Activated naive CD8-positive, alpha-beta T cell treated with anti-CD3 and anti-CD28 coated beads, Interleukin-2, amount 10 ng/mL, durations not matched to agents 7 days and 5 days (primary cell): ENCODE results near the gene ZFYVE28. TPM values are rescaled to one million over a fixed set of nuclear protein-coding genes. Genes with fewer than 3 reads are reported as not detected.
"Not testable (repeated sequence)": the region's sequence is repeated elsewhere in the genome, so short reads cannot be mapped to it uniquely, and the experiment has no call there.

Experiments used
- ATAC-seq: fragments of 150-1000 bp; cut with Tn5 transposase; one replicate; pipeline ENCODE4 v1.10.0; 2021; ENCODE audit warnings: low read depth, moderate library complexity
- POLR2A ChIA-PET: fragments of 350-600 bp; sonication (Branson Sonifier 250); formaldehyde crosslinking; loops from one replicate; lab custom pipeline; 2021; ENCODE audit warnings: antibody characterized with exemption; lab: Charles Lee
- DNase-seq: peaks from one replicate; pipeline ENCODE4 v3.0.0; 2021
- H3K27ac Mint-ChIP-seq: one replicate; pipeline ENCODE4 v1.8.0; 2022; ENCODE audit warnings: mild to moderate bottlenecking, mixed read lengths
- H3K27me3 Mint-ChIP-seq: one replicate; pipeline ENCODE4 v1.8.0; 2022; ENCODE audit warnings: mild to moderate bottlenecking, moderate library complexity, mixed read lengths
- H3K36me3 Mint-ChIP-seq: one replicate; pipeline ENCODE4 v1.8.0; 2021; ENCODE audit warnings: mild to moderate bottlenecking, mixed read lengths
- H3K4me1 Mint-ChIP-seq: one replicate; pipeline ENCODE4 v1.8.0; 2021; ENCODE audit warnings: mixed read lengths
- H3K4me3 Mint-ChIP-seq: one replicate; pipeline ENCODE4 v1.8.0; 2022; ENCODE audit warnings: mild to moderate bottlenecking, moderate library complexity, mixed read lengths
- H3K9me3 Mint-ChIP-seq: one replicate; pipeline ENCODE4 v1.8.0; 2021; ENCODE audit warnings: mixed read lengths
- total RNA-seq, 2 experiments: library from RNA; stranded (reverse); gene quantifications; one replicate each; pipeline ENCODE4 v1.2.3, GENCODE V29; 2021

The ZFYVE28 gene
- 10 to 100 TPM; 16.1 to 17.7 TPM for total RNA-seq

- Mint-ChIP-seq H3K9me3 (no peaks in the 10 kb centered on the region), H3K36me3 (no peaks in the 10 kb centered on the region), H3K4me1 (peaks cover 29% of the 10 kb centered on the region), H3K27me3 (peaks cover 71% of the 10 kb centered on the region), H3K27ac (peak within 1 kb of the TSS; percentile 43), H3K4me3 (peak within 1 kb of the TSS; percentile 83)
- ATAC-seq = no peak
- no peak for DNase-seq
- POLR2A ChIA-PET = interaction anchor here (1.2 kb wide), 1 partner anchor 118 kb away, joined by 3 read pairs; the partner anchor contains the start of gene FAM193A
Measured at GRCh38 chr4:2417765-2418649, at the start of gene ZFYVE28. ZFYVE28 (minus strand) TSS chr4:2418645; CDS start chr4:2418323, 322 bp downstream.

- DNase-seq, H3K9me3 Mint-ChIP-seq, H3K27ac Mint-ChIP-seq, ATAC-seq, H3K4me3 Mint-ChIP-seq: not testable (repeated sequence)
- H3K27me3 Mint-ChIP-seq = peaks cover 22% of the 10 kb centered on the region
- H3K36me3 Mint-ChIP-seq = peaks cover 14% of the 10 kb centered on the region
- POLR2A ChIA-PET = interaction anchor here (0.6 kb wide), 1 partner anchor 236 kb away, joined by 3 read pairs; no protein-coding TSS in a partner anchor
- H3K4me1 Mint-ChIP-seq = peaks cover 14% of the 10 kb centered on the region
Measured at GRCh38 chr4:2465544-2465943, 47.1 kb upstream of the ZFYVE28 start.

- no peak for DNase-seq
- no peak for ATAC-seq
- Mint-ChIP-seq H3K4me1 (peaks cover 10% of the 10 kb centered on the region), H3K4me3 (no peak overlapping the region), H3K27me3 (peaks cover 22% of the 10 kb centered on the region), H3K36me3 (peaks cover 9% of the 10 kb centered on the region), H3K9me3 (no peaks in the 10 kb centered on the region), H3K27ac (no peak overlapping the region)
- POLR2A ChIA-PET = interaction anchor here (1.2 kb wide), 1 partner anchor 203 kb away, joined by 3 read pairs; the partner anchor contains the start of gene MXD4
Measured at GRCh38 chr4:2465032-2465431, 46.6 kb upstream of the ZFYVE28 start.

GRCh38 chr4:2462992-2463762, 44.7 kb upstream of the ZFYVE28 start:
- H3K4me1 Mint-ChIP-seq = peaks cover 7% of the 10 kb centered on the region
- H3K27ac Mint-ChIP-seq = no peak overlapping the region
- POLR2A ChIA-PET = interaction anchor here (0.6 kb wide), 1 partner anchor 57 kb away, joined by 5 read pairs; no protein-coding TSS in a partner anchor
- peaks cover 26% of the 10 kb centered on the region for H3K27me3 Mint-ChIP-seq
- H3K36me3 Mint-ChIP-seq = peaks cover 4% of the 10 kb centered on the region
- H3K9me3 Mint-ChIP-seq = no peaks in the 10 kb centered on the region
- H3K4me3 Mint-ChIP-seq = peak overlapping the region; percentile 65
- no peak for ATAC-seq
- DNase-seq = no peak

GRCh38 chr4:2462218-2462991, 44.0 kb upstream of the ZFYVE28 start:
- peak; percentile 98 for ATAC-seq
- Mint-ChIP-seq H3K4me1 (peaks cover 4% of the 10 kb centered on the region), H3K36me3 (peaks cover 4% of the 10 kb centered on the region), H3K27me3 (peaks cover 26% of the 10 kb centered on the region), H3K4me3 (peak overlapping the region; percentile 69), H3K9me3 (no peaks in the 10 kb centered on the region), H3K27ac (no peak overlapping the region)
- peak; percentile 80 for DNase-seq
- POLR2A ChIA-PET = no interaction called here

GRCh38 chr4:2461246-2461960, 43.0 kb upstream of the ZFYVE28 start:
- POLR2A ChIA-PET = no interaction called here
- H3K36me3 Mint-ChIP-seq = peaks cover 2% of the 10 kb centered on the region
- H3K4me1 Mint-ChIP-seq = peaks cover 2% of the 10 kb centered on the region
- peaks cover 30% of the 10 kb centered on the region for H3K27me3 Mint-ChIP-seq
- no peak for DNase-seq
- H3K27ac Mint-ChIP-seq = no peak overlapping the region
- peak overlapping the region; percentile 69 for H3K4me3 Mint-ChIP-seq
- H3K9me3 Mint-ChIP-seq = no peaks in the 10 kb centered on the region
- no peak for ATAC-seq

GRCh38 chr4:2459589-2460349, 41.3 kb upstream of the ZFYVE28 start:
- no peak for ATAC-seq
- Mint-ChIP-seq H3K27me3 (peaks cover 30% of the 10 kb centered on the region), H3K4me1 (peaks cover 2% of the 10 kb centered on the region), H3K9me3 (no peaks in the 10 kb centered on the region), H3K36me3 (peaks cover 2% of the 10 kb centered on the region), H3K4me3 (no peak overlapping the region), H3K27ac (no peak overlapping the region)
- no peak for DNase-seq
- POLR2A ChIA-PET = interaction anchor here (0.5 to 1.0 kb wide), 2 partner anchors 9 to 112 kb away, joined by 3 read pairs; partner anchors contain the start of gene RNF4

GRCh38 chr4:2458546-2459491, 40.4 kb upstream of the ZFYVE28 start:
- H3K4me1 Mint-ChIP-seq = peaks cover 2% of the 10 kb centered on the region
- no peak overlapping the region for H3K27ac Mint-ChIP-seq
- H3K36me3 Mint-ChIP-seq = peaks cover 2% of the 10 kb centered on the region
- no peak for DNase-seq
- no peaks in the 10 kb centered on the region for H3K9me3 Mint-ChIP-seq
- POLR2A ChIA-PET = interaction anchor here (0.5 to 1.0 kb wide), 2 partner anchors 10 to 113 kb away, joined by 3 read pairs; partner anchors contain the start of gene RNF4
- ATAC-seq = no peak
- H3K4me3 Mint-ChIP-seq = no peak overlapping the region
- peaks cover 29% of the 10 kb centered on the region for H3K27me3 Mint-ChIP-seq

- Mint-ChIP-seq H3K4me1 (peaks cover 2% of the 10 kb centered on the region), H3K4me3 (no peak overlapping the region), H3K36me3 (no peaks in the 10 kb centered on the region), H3K9me3 (no peaks in the 10 kb centered on the region), H3K27ac (no peak overlapping the region), H3K27me3 (peaks cover 25% of the 10 kb centered on the region)
- ATAC-seq (no peak), DNase-seq (no peak)
- POLR2A ChIA-PET = no interaction called here
Measured at GRCh38 chr4:2457481-2458295, 39.2 kb upstream of the ZFYVE28 start.
